ENCODE data around the gene CDHR2. TPM values are rescaled to one million over a fixed set of nuclear protein-coding genes. Genes with fewer than 3 reads are reported as not detected.

CDHR2 gene
- total RNA-seq, 1 donor from 2014 or later: 1.6 TPM

DNA sequence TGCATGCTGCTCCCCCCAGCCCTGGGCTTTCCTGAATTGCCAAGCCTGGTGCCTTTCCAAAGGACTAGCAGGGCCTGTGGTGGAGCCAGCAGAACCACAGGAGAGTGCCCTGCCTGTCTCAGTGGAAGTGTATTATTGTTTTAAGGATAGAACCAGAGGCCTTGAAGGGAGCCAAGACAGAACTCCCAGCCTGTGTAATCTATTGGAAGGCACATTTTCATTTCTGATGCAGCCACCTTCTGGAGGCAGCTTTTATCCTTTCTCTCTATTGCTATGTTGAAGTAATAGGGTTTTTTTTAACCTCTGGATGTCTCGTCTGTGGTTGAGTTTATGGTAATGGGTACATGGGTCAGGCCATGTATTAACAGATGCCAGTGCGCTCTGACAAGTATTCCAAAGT is 41.2 kb upstream of the CDHR2 start:
- H3K9me3 Mint-ChIP-seq (ENCODE audit: low read depth): no peaks in the 10 kb centered on the region
- H3K36me3 Mint-ChIP-seq (ENCODE audit: insufficient read depth): peaks cover 21% of the 10 kb centered on the region
- H3K4me3 Mint-ChIP-seq (ENCODE audit: low read depth): no peak overlapping the region
- TF ChIP-seq CTCF (IDR thresholded peaks at IDR 0.05; ENCODE audit: unreplicated experiment): no peak
- DNase-seq (ENCODE audit: low spot score, unreplicated experiment): no peak
- H3K27ac Mint-ChIP-seq: no peak overlapping the region
- no peaks in the 10 kb centered on the region for H3K4me1 Mint-ChIP-seq (ENCODE audit: low read depth)
- H3K27me3 Mint-ChIP-seq: no peaks in the 10 kb centered on the region

- peaks cover 21% of the 10 kb centered on the region for H3K36me3 Mint-ChIP-seq (ENCODE audit: insufficient read depth)
- no peak overlapping the region for H3K4me3 Mint-ChIP-seq (ENCODE audit: low read depth)
- no peak for DNase-seq (ENCODE audit: low spot score, unreplicated experiment)
- no peak for TF ChIP-seq CTCF (IDR thresholded peaks at IDR 0.05; ENCODE audit: unreplicated experiment)
- no peaks in the 10 kb centered on the region for H3K27me3 Mint-ChIP-seq
- H3K9me3 Mint-ChIP-seq (ENCODE audit: low read depth): no peaks in the 10 kb centered on the region
- H3K27ac Mint-ChIP-seq: peak overlapping the region; percentile 24
- H3K4me1 Mint-ChIP-seq (ENCODE audit: low read depth): no peaks in the 10 kb centered on the region
These were observed 40.5 kb upstream of the CDHR2 start for GRCh38 chr5:176508603-176509002.

GRCh38 chr5:176513788-176514187 is 35.4 kb upstream of the CDHR2 start:
- Mint-ChIP-seq H3K36me3 (ENCODE audit: insufficient read depth) (no peaks in the 10 kb centered on the region), H3K4me3 (ENCODE audit: low read depth) (no peak overlapping the region), H3K27me3 (no peaks in the 10 kb centered on the region), H3K4me1 (ENCODE audit: low read depth) (peaks cover 3% of the 10 kb centered on the region), H3K27ac (no peak overlapping the region), H3K9me3 (ENCODE audit: low read depth) (no peaks in the 10 kb centered on the region)
- no peak for DNase-seq (ENCODE audit: low spot score, unreplicated experiment)
- no peak for TF ChIP-seq CTCF (IDR thresholded peaks at IDR 0.05; ENCODE audit: unreplicated experiment)

- TF ChIP-seq CTCF (IDR thresholded peaks at IDR 0.05; ENCODE audit: unreplicated experiment): no peak
- Mint-ChIP-seq H3K36me3 (ENCODE audit: insufficient read depth) (no peaks in the 10 kb centered on the region), H3K4me3 (ENCODE audit: low read depth) (no peak overlapping the region), H3K4me1 (ENCODE audit: low read depth) (peaks cover 3% of the 10 kb centered on the region), H3K27me3 (no peaks in the 10 kb centered on the region), H3K27ac (no peak overlapping the region), H3K9me3 (ENCODE audit: low read depth) (no peaks in the 10 kb centered on the region)
- no peak for DNase-seq (ENCODE audit: low spot score, unreplicated experiment)
These were observed 34.7 kb upstream of the CDHR2 start for GRCh38 chr5:176514244-176514950.

DNA sequence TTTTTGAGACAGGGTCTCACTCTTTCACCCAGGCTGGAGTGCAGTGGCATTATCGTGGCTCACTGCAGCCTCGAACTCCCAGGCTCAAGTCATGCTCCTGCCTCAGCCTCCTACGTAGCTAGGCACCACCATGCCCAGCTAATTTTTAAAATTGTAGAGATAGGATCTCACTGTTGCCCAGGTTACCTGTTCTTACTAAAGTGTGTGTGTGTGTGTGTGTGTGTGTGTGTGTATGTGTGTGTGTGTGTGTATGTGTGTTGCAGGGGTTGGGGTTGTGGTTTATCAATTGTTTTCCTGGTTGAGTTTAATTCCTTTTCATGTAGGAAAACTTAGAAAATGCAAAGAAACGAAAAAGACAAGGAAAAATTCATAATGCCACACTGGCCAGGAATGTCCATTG is 33.7 kb upstream of the CDHR2 start:
- no peak for DNase-seq (ENCODE audit: low spot score, unreplicated experiment)
- no peak overlapping the region for H3K4me3 Mint-ChIP-seq (ENCODE audit: low read depth)
- TF ChIP-seq CTCF (IDR thresholded peaks at IDR 0.05; ENCODE audit: unreplicated experiment): no peak
- H3K4me1 Mint-ChIP-seq (ENCODE audit: low read depth): peaks cover 3% of the 10 kb centered on the region
- no peaks in the 10 kb centered on the region for H3K27me3 Mint-ChIP-seq
- H3K36me3 Mint-ChIP-seq (ENCODE audit: insufficient read depth): no peaks in the 10 kb centered on the region
- no peaks in the 10 kb centered on the region for H3K9me3 Mint-ChIP-seq (ENCODE audit: low read depth)
- H3K27ac Mint-ChIP-seq: no peak overlapping the region
